Mesothelial cell of epicardium (in vitro differentiated cells): ENCODE results near the gene CTNNBL1. TPM values are rescaled to one million over a fixed set of nuclear protein-coding genes. Genes with fewer than 3 reads are reported as not detected.

ENCODE experiments used
- DNase-seq, 2 experiments: peaks; one replicate each; pipeline ENCODE4 v3.0.0; 2021; ENCODE audit warnings: low spot score in 2 of 2; ENCODE audit not compliant: unreplicated experiment in 2 of 2
- H3K27ac Mint-ChIP-seq: 2 replicates; pipeline ENCODE4 v1.8.0; 2021; ENCODE audit warnings: mixed read lengths
- H3K27me3 Mint-ChIP-seq: 2 replicates; pipeline ENCODE4 v1.8.0; 2021; ENCODE audit warnings: low read depth, mixed read lengths
- H3K36me3 Mint-ChIP-seq: 2 replicates; pipeline ENCODE4 v1.8.0; 2021; ENCODE audit warnings: mixed read lengths
- H3K4me1 Mint-ChIP-seq: 2 replicates; pipeline ENCODE4 v1.8.0; 2021; ENCODE audit warnings: mixed read lengths
- H3K4me3 Mint-ChIP-seq: 2 replicates; pipeline ENCODE4 v1.8.0; 2021; ENCODE audit warnings: mild to moderate bottlenecking, moderate library complexity, mixed read lengths
- H3K9me3 Mint-ChIP-seq: 2 replicates; pipeline ENCODE4 v1.8.0; 2021; ENCODE audit warnings: mixed read lengths
- total RNA-seq: library from RNA; stranded (reverse); gene quantifications from 3 replicates; pipeline ENCODE4 v1.2.1, GENCODE V29; 2021
- TF ChIP-seq, protein P1 (sequence below): fragments of 200-600 bp; sonication (generic); IDR thresholded peaks from one replicate; pipeline ENCODE4 v1.5.0; 2021; ENCODE audit warnings: antibody characterized with exemption; ENCODE audit not compliant: unreplicated experiment

CTNNBL1 gene
- total RNA-seq, 1 donor from 2014 or later: 59.0 TPM

DNA sequence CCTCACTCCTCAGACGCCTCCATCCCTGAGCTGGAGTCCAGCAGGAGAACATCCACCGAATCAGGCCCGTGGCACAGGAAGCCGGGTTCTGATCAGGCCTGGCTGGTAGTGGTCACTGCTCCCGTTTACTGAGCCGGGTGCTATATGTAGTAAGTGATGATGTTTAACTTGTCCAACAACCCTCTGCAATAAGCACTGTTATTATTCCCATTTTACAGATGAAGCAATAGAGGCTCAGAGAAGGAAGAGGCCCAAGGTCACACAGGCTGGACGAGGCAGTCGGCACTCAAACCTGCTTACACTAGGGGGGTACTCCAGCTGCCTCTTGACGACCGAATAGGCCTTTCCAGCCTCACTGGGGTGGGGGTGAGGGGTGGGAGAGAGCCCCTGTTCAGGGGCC is 194.8 kb downstream of the CTNNBL1 start:
- Mint-ChIP-seq H3K27me3 (peaks cover 5% of the 10 kb centered on the region), H3K4me3 (no peak overlapping the region), H3K36me3 (no peaks in the 10 kb centered on the region), H3K4me1 (no peaks in the 10 kb centered on the region), H3K9me3 (no peaks in the 10 kb centered on the region), H3K27ac (no peak overlapping the region)
- TF ChIP-seq, protein P1, sequence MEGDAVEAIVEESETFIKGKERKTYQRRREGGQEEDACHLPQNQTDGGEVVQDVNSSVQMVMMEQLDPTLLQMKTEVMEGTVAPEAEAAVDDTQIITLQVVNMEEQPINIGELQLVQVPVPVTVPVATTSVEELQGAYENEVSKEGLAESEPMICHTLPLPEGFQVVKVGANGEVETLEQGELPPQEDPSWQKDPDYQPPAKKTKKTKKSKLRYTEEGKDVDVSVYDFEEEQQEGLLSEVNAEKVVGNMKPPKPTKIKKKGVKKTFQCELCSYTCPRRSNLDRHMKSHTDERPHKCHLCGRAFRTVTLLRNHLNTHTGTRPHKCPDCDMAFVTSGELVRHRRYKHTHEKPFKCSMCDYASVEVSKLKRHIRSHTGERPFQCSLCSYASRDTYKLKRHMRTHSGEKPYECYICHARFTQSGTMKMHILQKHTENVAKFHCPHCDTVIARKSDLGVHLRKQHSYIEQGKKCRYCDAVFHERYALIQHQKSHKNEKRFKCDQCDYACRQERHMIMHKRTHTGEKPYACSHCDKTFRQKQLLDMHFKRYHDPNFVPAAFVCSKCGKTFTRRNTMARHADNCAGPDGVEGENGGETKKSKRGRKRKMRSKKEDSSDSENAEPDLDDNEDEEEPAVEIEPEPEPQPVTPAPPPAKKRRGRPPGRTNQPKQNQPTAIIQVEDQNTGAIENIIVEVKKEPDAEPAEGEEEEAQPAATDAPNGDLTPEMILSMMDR: no peak
- no peak for DNase-seq

DNA sequence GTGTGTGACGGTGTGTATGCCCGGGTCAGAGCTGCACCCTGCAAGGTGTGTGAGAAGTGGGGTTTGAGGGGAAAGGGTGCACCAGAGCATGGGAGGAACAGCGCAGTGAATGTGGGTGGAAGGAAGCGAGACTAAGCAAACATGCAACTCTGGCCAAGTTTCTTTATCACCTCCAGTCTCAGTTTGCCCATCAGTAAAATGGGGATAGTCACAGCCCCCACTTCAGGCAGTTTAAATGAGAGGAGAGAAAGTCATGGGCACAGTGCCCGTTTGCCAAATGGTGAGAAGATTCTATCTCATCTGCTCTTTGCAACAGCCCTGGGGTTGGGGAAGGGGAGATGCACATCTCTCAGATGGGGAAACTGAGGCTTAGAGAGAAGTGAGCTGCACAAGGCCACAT is 196.3 kb downstream of the CTNNBL1 start:
- H3K27me3 Mint-ChIP-seq: peaks cover 5% of the 10 kb centered on the region
- H3K36me3 Mint-ChIP-seq: no peaks in the 10 kb centered on the region
- H3K9me3 Mint-ChIP-seq: no peaks in the 10 kb centered on the region
- TF ChIP-seq, protein P1: no peak
- no peak overlapping the region for H3K4me3 Mint-ChIP-seq
- H3K4me1 Mint-ChIP-seq: no peaks in the 10 kb centered on the region
- no peak overlapping the region for H3K27ac Mint-ChIP-seq
- DNase-seq: no peak

DNA sequence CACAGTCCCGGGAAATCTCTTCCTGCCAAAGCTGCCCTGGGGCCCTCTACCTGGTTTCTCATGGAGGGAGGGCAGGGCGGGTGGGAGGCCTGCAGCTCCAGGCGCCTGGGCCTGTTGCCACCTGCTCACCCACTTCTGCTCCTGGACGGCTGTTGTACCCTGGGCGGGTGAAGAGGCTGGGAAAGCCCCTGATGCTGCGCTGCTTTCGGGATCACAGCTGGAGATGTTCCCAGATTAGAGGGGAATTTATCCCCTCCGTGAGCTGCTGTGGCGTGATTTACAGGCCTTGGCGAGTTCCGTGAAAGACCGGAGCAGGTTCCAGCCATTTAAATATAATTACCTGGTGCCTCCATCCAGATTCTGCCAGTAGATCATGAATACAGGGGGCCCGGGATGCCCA is 196.8 kb downstream of the CTNNBL1 start:
- Mint-ChIP-seq H3K9me3 (no peaks in the 10 kb centered on the region), H3K4me1 (no peaks in the 10 kb centered on the region), H3K4me3 (no peak overlapping the region), H3K27me3 (peaks cover 5% of the 10 kb centered on the region), H3K27ac (no peak overlapping the region), H3K36me3 (no peaks in the 10 kb centered on the region)
- no peak for DNase-seq
- TF ChIP-seq, protein P1: no peak

DNA sequence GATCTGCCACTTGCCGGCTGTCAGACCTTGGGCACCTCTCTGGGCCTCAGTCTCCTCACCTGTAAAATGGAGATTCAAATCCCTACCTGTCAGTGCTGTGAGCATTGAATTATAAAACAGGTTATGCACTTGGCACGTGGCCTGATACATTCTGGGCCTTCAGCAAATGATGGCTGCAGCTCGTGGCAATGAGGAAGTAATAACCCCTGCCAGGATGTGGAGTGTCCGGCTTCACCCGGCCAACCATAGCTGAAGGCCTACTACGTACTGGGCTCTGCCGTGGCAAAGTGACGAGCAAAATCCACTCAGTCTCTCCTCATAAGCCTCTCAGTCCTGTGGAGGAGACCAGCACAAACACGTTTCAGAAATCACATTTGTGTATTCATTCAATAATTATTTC is 198.2 kb downstream of the CTNNBL1 start:
- Mint-ChIP-seq H3K4me3 (no peak overlapping the region), H3K9me3 (no peaks in the 10 kb centered on the region), H3K4me1 (no peaks in the 10 kb centered on the region), H3K27me3 (peaks cover 5% of the 10 kb centered on the region), H3K27ac (no peak overlapping the region), H3K36me3 (no peaks in the 10 kb centered on the region)
- TF ChIP-seq, protein P1: no peak
- no peak for DNase-seq

DNA sequence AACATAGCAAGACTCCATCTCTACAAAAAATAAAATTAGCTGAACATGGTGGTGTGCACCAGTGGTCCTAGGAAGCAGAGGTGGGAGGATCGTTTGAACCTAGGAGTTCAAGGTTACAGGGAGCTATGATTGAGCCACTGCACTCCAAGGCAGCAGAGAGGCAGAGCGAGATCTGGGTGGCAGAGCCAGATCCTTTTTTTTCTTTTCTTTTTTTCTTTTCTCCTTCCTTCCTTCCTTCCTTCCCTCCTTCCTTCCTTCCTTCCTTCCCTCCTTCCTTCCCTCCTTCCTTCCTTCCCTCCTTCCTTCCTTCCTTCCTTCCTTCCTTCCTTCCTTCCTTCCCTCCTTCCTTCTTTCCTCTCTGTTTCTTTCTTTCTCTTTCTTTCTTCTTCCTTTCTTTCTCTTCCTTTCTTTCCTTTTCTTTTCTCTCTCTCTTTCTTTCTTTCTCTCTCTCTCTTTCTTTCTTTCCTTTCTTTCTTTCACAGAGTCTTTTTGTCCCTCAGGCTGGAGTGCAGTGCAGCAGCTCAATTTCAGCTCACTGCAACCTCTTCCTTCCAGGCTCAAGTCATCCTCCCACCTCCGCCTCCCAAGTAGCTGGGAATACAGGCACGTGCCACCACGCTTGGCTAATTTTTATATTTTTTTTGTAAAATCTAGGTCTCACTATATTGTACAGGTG is 199.9 kb downstream of the CTNNBL1 start:
- no peaks in the 10 kb centered on the region for H3K36me3 Mint-ChIP-seq
- no peak overlapping the region for H3K27ac Mint-ChIP-seq
- no peaks in the 10 kb centered on the region for H3K4me1 Mint-ChIP-seq
- DNase-seq: no peak
- TF ChIP-seq, protein P1: no peak
- H3K27me3 Mint-ChIP-seq: peaks cover 1% of the 10 kb centered on the region
- no peaks in the 10 kb centered on the region for H3K9me3 Mint-ChIP-seq
- H3K4me3 Mint-ChIP-seq: no peak overlapping the region
